Astrocyte of the spinal cord (primary cell): ENCODE results near the gene TCEAL4.
A peak's percentile ranks its signal among the peaks of the same experiment; 100 is the strongest.

ENCODE experiments used
- DNase-seq: peaks from one replicate; pipeline ENCODE4 v3.0.0; 2011; ENCODE audit warnings: low read depth, low spot score
- H3K4me3 ChIP-seq: 2 replicates; pipeline ENCODE4 v1.5.1; 2011; ENCODE audit warnings: low read depth, mild to moderate bottlenecking, low read length, moderate library complexity
- in situ Hi-C: cut with HindIII; loops from 2 replicates; pipeline ENCODE4 v1.10.0; 2017; ENCODE audit warnings: low sequenced_read_pairs
- TF ChIP-seq, protein P1 (sequence below): IDR thresholded peaks from 2 replicates; pipeline ENCODE4 v1.5.1; 2012; ENCODE audit warnings: low read depth, mild to moderate bottlenecking, low read length, inconsistent platforms

The TCEAL4 gene

DNA sequence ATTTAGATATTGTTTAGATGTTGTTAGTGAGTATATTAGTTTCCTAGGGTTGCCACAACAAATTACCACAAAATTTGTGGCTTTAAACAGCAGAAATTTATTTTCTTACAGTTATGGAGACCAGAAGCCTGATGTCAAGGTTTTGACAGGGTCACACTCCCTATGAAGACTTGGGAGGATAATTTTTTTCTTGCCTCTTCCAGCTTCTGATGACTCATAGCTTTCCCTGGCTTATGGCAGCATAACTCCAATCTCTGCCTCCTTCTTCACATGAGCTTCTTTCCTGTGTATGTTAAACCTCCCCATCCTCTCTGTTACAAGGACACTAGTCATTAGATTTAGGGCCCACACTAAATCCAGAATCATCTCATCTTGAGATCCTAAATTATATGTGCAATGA lies 45.2 kb upstream of the TCEAL4 start:
- DNase-seq: peak; percentile 39
- in situ Hi-C loops: no loop called here
- TF ChIP-seq, protein P1, sequence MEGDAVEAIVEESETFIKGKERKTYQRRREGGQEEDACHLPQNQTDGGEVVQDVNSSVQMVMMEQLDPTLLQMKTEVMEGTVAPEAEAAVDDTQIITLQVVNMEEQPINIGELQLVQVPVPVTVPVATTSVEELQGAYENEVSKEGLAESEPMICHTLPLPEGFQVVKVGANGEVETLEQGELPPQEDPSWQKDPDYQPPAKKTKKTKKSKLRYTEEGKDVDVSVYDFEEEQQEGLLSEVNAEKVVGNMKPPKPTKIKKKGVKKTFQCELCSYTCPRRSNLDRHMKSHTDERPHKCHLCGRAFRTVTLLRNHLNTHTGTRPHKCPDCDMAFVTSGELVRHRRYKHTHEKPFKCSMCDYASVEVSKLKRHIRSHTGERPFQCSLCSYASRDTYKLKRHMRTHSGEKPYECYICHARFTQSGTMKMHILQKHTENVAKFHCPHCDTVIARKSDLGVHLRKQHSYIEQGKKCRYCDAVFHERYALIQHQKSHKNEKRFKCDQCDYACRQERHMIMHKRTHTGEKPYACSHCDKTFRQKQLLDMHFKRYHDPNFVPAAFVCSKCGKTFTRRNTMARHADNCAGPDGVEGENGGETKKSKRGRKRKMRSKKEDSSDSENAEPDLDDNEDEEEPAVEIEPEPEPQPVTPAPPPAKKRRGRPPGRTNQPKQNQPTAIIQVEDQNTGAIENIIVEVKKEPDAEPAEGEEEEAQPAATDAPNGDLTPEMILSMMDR: no peak
- no peak overlapping the region for H3K4me3 ChIP-seq

DNA sequence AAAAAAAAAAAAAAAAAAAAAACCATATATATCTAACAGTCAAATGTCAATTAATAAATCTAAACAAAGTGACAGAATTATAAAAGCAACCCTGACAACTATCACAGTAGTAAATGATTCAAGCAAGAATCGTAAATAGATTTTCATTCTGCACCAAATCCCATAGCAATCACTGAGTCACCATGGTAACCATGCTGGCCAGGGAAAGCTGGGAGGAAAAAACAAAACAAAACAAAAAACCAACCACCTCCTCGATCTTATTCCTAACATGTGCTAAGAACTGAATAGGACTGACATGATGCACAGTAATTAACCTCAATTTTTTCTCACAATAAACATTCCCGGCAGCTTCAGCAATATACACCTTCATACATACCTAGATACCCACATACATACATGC lies 35.4 kb upstream of the TCEAL4 start:
- no peak for DNase-seq
- TF ChIP-seq, protein P1: no peak
- in situ Hi-C loops: no loop called here
- no peak overlapping the region for H3K4me3 ChIP-seq

DNA sequence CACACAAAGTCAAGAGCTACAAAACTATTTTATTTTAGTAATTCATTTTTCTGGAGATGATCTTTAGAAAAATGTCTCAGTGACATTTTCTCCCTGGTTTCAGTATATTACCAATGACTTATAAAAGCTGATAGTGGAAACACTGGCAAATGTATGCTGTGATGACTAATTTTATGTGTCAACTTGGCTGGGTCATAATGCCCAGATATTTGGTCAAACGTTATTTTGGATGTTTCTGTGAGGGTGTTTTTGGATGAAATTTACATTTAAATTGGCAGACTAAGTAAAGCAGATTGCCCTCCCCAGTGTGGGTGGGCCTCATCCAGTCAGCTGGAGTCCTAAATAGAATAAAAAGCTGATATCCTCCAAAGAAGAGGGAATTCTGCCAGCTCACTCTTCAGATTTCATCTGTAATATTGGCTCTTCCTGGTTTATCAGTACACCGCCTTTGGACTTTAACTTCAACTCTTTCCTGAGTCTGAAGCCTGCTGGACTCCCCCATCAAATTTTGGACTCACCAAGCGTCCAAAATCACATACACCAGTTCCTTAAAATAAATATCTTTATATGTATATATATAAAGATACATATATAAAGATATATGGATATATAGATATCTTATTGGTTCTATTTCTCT lies 34.8 kb upstream of the TCEAL4 start:
- in situ Hi-C loops: no loop called here
- TF ChIP-seq, protein P1: no peak
- no peak for DNase-seq
- H3K4me3 ChIP-seq: no peak overlapping the region

DNA sequence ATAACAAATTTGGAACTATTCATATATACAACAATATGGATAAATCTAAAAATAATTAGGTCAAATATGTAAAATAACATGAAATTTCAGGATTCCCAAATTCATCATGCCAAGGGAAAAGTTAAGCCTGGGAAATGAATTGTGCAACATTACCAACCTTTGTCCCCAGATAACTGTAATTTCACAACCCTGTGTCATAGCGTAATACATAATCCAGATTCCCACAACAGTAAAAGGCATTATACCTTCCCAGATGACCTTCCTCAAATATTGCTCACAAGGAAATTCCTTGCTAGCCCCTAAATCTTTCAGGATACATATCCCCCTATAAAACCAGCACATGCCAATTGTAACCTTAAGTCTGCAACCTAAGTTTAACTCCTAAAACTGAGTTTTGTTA lies 33.1 kb upstream of the TCEAL4 start:
- no peak overlapping the region for H3K4me3 ChIP-seq
- in situ Hi-C loops: no loop called here
- TF ChIP-seq, protein P1: no peak
- no peak for DNase-seq

DNA sequence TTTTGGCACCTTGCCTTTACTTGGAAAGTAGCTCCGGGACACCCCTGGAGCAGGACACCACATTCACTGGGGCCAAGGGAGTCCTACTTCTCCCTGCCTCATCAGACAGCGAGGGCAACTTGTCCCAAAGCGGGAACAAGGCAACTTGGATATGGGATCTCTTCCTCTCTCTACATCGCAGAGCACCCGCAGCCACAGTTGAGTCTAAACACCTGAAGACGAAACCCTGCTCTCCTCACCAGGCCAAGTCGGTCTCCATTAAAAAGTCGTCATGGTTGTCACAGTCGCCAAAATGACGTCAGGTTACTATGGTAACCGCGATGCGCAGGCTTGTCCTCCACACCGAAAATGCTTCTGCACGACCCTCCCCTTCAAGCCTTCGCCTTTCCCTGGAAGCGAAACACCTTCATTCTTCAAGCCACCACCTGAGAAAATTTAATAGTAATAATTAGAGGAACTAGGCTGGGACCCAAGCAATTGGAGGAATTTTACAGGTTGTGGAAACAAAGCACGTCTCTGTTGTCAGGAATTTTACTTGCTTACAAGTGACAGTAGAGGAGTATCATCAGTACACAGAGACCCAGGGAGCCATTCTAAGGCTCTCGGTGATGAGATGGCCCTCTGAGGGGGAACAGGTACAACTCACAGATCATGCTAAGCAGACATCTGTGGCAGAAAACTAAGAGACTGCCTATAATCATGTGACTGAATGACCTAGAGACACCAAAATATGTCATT lies 30.5 kb upstream of the TCEAL4 start:
- in situ Hi-C loops: no loop called here
- TF ChIP-seq, protein P1: no peak
- DNase-seq: peak; percentile 68
- peak overlapping the region; percentile 37 for H3K4me3 ChIP-seq

DNA sequence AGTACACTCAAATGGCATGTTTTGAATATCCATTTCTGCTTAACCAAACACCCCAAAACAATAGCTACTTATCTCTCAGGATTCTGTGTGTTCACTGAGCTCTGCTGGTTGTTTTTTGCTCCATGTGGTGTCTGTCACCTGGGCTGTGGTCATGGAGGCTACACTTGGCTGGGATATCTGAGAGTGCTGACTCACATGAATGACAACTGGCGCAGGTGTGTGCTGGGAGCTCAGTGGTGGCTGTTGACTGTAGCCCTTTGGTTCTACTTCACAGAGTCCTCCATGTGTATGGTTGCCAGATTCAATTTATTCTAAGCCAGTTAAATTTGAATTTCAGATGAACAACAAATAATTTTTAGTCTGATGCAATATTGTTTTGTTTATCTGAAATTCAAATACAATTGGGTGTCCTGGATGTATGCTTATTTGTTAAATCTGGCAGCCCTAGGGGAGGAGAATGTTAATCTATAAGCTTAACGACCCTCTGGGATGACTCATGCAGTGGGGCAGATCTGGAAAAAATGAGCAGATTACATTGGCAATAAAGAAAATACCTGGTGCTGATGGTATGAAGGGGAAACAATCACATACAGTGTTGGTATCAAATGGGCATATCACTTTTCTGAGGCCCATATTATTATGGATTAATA lies 28.2 kb upstream of the TCEAL4 start:
- no peak overlapping the region for H3K4me3 ChIP-seq
- in situ Hi-C loops: no loop called here
- DNase-seq: no peak
- TF ChIP-seq, protein P1: no peak
